HG03097 (cell line): ENCODE data around the gene SLC25A6.
"Not testable (repeated sequence)": the region's sequence is repeated elsewhere in the genome, so short reads cannot be mapped to it uniquely, and the experiment has no call there.

Source experiments
- ATAC-seq: cut with Tn5 transposase; IDR thresholded peaks from one replicate; pipeline ENCODE4 v1.9.1; 2021; ENCODE audit not compliant: unreplicated experiment, low FRiP score

The SLC25A6 gene

DNA sequence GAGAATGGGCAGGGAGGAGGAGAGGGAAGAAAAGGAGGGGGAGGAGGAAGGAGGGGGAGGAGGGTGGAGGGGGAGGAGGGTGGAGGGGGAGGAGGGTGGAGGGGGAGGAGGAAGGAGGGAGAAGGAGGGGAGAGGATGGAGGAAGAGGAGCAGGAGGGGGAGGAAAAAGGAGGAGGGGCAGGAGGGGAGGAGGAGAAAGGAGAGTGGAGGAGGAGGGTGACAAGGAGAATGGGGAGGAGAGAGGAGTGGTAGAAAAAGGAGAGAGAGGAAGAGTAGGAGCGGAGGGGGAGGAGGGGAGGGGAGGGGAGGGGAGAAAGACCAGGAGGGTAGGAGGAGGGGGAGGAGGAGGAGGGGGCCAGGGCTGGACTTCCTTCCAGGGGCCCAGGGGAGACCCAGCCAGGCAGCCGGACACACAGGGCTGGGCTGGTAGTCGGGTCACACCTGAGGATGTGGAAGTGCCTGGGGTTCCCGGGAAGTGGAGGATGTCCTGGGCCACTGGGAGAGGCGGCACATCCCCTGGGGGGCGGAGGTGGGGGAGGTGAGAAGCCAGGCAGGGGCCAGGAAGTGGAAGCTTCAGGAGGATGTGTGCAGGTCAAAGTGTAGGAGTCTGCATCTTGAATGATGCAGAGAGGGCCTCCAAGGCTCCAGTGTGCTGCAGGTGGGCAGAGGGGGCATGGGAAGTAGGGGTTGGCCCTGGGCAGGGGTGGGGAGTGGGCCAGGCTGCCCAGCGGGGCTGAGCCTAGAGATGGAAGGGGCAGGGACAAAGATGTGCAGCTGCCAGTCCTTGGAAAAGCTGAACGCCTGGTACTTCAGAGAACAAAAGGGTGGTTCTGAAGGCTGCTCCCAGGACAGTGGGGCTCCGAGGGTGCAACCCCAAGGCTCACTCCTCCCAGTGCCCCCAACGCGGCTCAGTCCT lies 36.5 kb downstream of the SLC25A6 start:
- ATAC-seq = no peak

GRCh38 chrX:1354036-1355019 lies 37.6 kb downstream of the SLC25A6 start:
- no peak for ATAC-seq

GRCh38 chrX:1351981-1352714 lies 39.8 kb downstream of the SLC25A6 start:
- no peak for ATAC-seq

DNA sequence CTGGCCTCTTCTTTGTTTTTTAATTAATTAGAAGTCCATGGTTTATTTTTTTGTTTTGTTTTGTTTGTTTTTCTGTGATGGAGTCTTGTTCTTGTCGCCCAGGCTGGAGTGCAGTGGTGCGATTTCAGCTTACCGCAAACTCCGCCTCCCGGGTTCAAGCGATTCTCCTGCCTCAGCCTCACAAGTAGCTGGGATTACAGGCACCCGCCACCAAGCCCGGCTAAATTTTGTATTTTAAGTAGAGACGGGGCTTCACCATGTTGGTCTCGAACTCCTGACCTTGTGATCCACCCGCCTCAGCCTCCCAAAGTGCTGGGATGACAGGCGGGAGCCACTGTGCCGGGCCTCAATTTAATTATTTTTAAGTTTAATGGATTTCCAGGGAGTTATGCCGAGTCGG lies 42.3 kb downstream of the SLC25A6 start:
- ATAC-seq = not testable (repeated sequence)

DNA sequence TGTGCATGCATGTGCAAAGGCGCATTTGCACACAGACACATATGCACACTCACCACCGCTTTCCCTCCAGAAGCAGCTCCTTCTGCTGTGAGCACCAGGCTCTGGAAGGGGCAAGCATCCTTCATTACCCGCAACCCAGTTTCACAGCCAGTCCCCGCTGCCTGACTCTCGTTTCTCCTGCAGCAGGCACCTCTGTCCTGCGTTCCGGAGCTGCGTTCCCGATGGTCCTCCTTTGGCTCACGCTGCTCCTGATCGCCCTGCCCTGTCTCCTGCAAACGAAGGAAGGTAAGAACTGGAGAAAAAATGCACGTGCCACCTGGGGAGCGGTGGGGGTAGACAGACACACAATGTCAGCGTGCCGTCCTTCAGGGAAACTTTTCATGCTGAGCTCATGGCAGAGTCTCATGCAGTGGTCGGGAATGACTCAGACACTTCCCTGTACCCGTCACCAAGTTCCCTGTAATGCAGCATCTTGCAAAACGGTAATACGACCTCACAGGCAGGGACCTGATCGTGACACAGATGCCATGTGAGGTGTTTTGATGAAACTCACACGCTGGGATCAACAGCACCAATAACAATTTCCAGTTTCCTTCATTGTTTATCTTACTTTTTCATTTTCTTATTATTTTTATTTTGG lies 50.2 kb downstream of the SLC25A6 start:
- ATAC-seq = no peak

DNA sequence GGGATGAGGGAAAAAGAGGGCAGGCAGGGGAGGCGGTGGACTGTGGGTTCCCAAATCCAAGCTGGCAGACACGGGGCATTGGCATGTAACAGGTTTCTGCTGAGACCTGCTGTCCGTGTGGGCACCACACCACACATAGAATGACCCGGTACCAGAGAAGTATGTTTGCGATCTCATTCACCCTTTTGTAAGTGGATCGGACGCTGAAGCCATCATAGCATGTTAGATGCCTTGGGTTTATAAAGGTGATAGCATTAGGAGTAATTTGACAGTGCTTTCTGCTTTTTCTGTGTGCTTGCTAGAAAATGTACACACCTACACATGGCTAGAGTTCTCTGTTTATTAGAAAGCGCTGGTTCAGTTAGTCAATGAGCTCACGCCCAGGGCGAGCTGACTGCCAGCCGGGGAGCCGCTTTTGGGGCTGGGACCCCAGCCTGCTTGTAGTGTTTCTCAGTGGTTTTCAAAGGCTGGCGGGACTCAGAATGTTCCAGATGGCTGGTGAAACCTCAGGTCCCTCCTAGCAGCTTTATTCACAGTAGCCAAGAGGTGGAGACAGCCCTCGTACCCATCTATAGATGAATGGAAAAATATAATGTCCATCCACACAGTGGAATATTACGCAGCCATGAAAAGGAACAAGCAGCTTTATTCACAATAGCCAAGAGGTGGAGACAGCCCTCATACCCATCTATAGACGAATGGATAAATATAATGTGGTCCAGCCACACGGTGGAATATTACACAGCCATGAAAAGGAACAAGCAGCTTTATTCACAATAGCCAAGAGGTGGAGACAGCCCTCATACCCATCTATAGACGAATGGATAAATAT lies 54.7 kb downstream of the SLC25A6 start:
- peak; percentile 32 for ATAC-seq

GRCh38 chrX:1336331-1336943 lies 55.5 kb downstream of the SLC25A6 start, which contains the start of gene IL3RA:
IL3RA (plus strand) TSS chrX:1336785; CDS start chrX:1341766, 4,981 bp downstream.
- peak; percentile 54 for ATAC-seq
